Hepatocyte (in vitro differentiated cells): Measurements from ENCODE around the gene RELCH. TPM values are rescaled to one million over a fixed set of nuclear protein-coding genes. Genes with fewer than 3 reads are reported as not detected.

Source experiments
- DNase-seq: peaks from one replicate; pipeline ENCODE4 v3.0.0-alpha.2; 2016; ENCODE audit warnings: low spot score
- H2AFZ ChIP-seq: fragments of 200-600 bp; sonication (generic); 2 replicates; pipeline ENCODE4 v1.6.0; 2016; ENCODE audit warnings: antibody characterized with exemption, mild to moderate bottlenecking
- H3K27ac ChIP-seq: fragments of 200-600 bp; sonication (generic); 2 replicates; pipeline ENCODE4 v1.5.1; 2016; ENCODE audit warnings: mild to moderate bottlenecking
- H3K27me3 ChIP-seq: fragments of 200-600 bp; sonication (generic); 2 replicates; pipeline ENCODE4 v1.6.1; 2016
- H3K36me3 ChIP-seq: fragments of 200-600 bp; sonication (generic); replicated peaks from 2 replicates; pipeline ENCODE4 v1.5.1; 2016; ENCODE audit warnings: low read depth; ENCODE audit not compliant: insufficient read depth
- H3K4me1 ChIP-seq: fragments of 200-600 bp; sonication (generic); 2 replicates; pipeline ENCODE4 v1.5.1; 2016; ENCODE audit warnings: mild to moderate bottlenecking, moderate library complexity; ENCODE audit not compliant: insufficient read depth
- H3K4me2 ChIP-seq: fragments of 200-600 bp; sonication (generic); 2 replicates; pipeline ENCODE4 v1.6.0; 2016
- H3K4me3 ChIP-seq: fragments of 200-600 bp; sonication (generic); 2 replicates; pipeline ENCODE4 v1.5.1; 2016; ENCODE audit warnings: mild to moderate bottlenecking
- H3K79me2 ChIP-seq: fragments of 200-600 bp; sonication (generic); 2 replicates; pipeline ENCODE4 v1.6.0; 2017; ENCODE audit warnings: mild to moderate bottlenecking
- H3K9me2 ChIP-seq: fragments of 200-600 bp; sonication (generic); replicated peaks from 2 replicates; pipeline ENCODE4 v1.6.0; 2017; ENCODE audit warnings: mild to moderate bottlenecking; ENCODE audit not compliant: insufficient read depth
- H3K9me3 ChIP-seq: fragments of 200-600 bp; sonication (generic); 2 replicates; pipeline ENCODE4 v1.5.1; 2016; ENCODE audit warnings: low read depth, mild to moderate bottlenecking
- H4K20me1 ChIP-seq: fragments of 200-600 bp; sonication (generic); 2 replicates; pipeline ENCODE4 v1.6.0; 2016; ENCODE audit warnings: mild to moderate bottlenecking; ENCODE audit not compliant: insufficient read depth, poor library complexity, severe bottlenecking
- EZH2 ChIP-seq: fragments of 200-600 bp; sonication (generic); IDR thresholded peaks from 2 replicates; pipeline ENCODE4 v1.6.1; 2016; ENCODE audit warnings: antibody characterized with exemption, mild to moderate bottlenecking, borderline replicate concordance
- EZH2phosphoT487 ChIP-seq: fragments of 200-600 bp; sonication (generic); IDR thresholded peaks from one replicate; pipeline ENCODE4 v1.6.1; 2018; ENCODE audit warnings: antibody characterized with exemption, mild to moderate bottlenecking, low read depth, moderate library complexity; ENCODE audit not compliant: unreplicated experiment, severe bottlenecking
- WGBS: methylation state at CpG from one replicate; pipeline ENCODE4 v1.1.6; 2016; ENCODE audit warnings: low lambda C conversion rate; ENCODE audit errors: missing lambda C conversion rate; 5-methylcytosine and 5-hydroxymethylcytosine counted together
- polyA plus RNA-seq: library from polyadenylated mRNA; unstranded; fragments of >200 nt; fragmentation: Nextera tagmentation; extraction: Ambion mirVana; gene quantifications from 2 replicates; pipeline ENCODE4 v1.2.1, GENCODE V29; 2016
- total RNA-seq: library from RNA; depleted of rRNA; stranded (reverse); fragments of >200 nt; gene quantifications from 2 replicates; pipeline ENCODE4 v1.2.3, GENCODE V29; 2014
- TF ChIP-seq, protein P1 (sequence below): fragments of 200-600 bp; sonication (generic); IDR thresholded peaks from 2 replicates; pipeline ENCODE4 v1.5.1; 2016; ENCODE audit warnings: antibody characterized with exemption, mild to moderate bottlenecking; ENCODE audit not compliant: poor library complexity

Gene RELCH
- total and polyA plus RNA-seq, 2 experiments from 2014 or later = 8.3 to 45.8 TPM

DNA sequence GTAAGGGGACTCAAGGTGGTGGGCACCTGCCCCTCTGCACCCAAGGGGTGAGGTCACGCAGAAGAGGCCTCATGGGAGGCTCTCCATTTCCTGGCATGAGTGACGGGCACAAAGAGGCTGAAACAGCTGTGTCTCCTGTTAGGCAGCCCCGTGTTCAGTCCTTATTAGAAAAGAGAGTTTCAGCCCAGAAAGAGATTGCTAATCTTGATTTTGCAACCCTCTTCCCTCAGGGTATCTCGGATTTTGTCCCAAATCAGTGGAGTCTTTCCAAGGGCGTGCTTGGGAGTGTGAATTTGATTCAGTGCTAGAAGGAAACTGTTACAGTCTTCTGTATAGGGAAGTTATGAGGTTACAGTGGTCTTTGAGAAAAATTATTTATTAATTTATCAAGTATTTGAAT is 148.4 kb downstream of the RELCH start:
- Histone ChIP-seq H3K9me2 (no peaks in the 10 kb centered on the region), H3K4me2 (no peak overlapping the region), H2AFZ (no peak overlapping the region), H3K27ac (no peak overlapping the region), H3K79me2 (no peaks in the 10 kb centered on the region), H3K4me1 (peaks cover 8% of the 10 kb centered on the region), H3K9me3 (no peaks in the 10 kb centered on the region), H3K27me3 (peaks cover 5% of the 10 kb centered on the region), H3K4me3 (no peak overlapping the region), H4K20me1 (no peaks in the 10 kb centered on the region), H3K36me3 (no peaks in the 10 kb centered on the region)
- TF ChIP-seq EZH2 (no peak), EZH2phosphoT487 (no peak)
- TF ChIP-seq, protein P1, sequence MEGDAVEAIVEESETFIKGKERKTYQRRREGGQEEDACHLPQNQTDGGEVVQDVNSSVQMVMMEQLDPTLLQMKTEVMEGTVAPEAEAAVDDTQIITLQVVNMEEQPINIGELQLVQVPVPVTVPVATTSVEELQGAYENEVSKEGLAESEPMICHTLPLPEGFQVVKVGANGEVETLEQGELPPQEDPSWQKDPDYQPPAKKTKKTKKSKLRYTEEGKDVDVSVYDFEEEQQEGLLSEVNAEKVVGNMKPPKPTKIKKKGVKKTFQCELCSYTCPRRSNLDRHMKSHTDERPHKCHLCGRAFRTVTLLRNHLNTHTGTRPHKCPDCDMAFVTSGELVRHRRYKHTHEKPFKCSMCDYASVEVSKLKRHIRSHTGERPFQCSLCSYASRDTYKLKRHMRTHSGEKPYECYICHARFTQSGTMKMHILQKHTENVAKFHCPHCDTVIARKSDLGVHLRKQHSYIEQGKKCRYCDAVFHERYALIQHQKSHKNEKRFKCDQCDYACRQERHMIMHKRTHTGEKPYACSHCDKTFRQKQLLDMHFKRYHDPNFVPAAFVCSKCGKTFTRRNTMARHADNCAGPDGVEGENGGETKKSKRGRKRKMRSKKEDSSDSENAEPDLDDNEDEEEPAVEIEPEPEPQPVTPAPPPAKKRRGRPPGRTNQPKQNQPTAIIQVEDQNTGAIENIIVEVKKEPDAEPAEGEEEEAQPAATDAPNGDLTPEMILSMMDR = no peak
- WGBS = 90% methylated on average over 5 of the region's 5 CpGs
- DNase-seq = no peak

DNA sequence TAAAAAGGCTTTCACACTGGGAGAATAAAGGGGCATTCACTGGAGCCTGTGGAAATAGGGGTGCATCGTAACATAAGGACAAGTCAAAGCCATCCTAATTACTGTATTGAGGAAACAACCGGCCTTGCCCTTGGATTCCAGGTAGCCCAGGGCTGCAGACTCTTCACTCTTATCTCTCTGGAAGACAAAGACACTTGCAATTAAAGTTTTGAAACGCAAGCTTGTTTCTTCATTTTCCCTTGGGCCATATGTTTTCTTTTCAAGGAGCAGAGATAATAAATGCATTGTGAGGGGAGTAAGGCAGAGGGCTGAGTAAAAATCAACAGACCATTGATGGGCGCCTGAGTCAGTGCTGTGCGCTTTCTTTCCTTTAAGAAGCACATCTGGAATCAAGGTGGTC is 149.6 kb downstream of the RELCH start:
- Histone ChIP-seq H3K36me3 (no peaks in the 10 kb centered on the region), H3K27me3 (peaks cover 5% of the 10 kb centered on the region), H2AFZ (no peak overlapping the region), H3K9me3 (no peaks in the 10 kb centered on the region), H3K4me2 (no peak overlapping the region), H3K79me2 (no peaks in the 10 kb centered on the region), H3K4me1 (peaks cover 7% of the 10 kb centered on the region), H3K4me3 (no peak overlapping the region), H3K27ac (no peak overlapping the region), H3K9me2 (no peaks in the 10 kb centered on the region), H4K20me1 (no peaks in the 10 kb centered on the region)
- DNase-seq = no peak
- no peak for TF ChIP-seq EZH2
- no peak for TF ChIP-seq EZH2phosphoT487
- TF ChIP-seq, protein P1 = no peak
- 45% methylated on average over 5 of the region's 5 CpGs for WGBS

DNA sequence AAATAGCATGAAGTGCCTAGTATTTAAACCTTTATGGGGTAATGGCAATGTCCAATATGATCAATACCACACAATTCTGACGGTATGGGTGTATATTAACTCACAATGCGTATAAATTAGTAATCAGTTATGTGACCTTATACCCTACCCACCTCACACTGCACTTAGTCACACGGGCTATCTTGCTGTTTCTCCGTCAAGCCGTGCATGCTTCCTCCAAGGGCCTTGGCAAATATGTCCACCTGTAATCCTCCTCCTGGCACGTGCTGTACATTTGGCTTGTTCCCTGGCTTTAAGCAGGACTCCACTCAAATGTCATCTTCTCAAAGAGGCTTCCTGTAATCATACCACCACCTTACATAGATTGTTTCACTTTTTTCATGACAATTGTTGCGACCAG is 150.3 kb downstream of the RELCH start:
- Histone ChIP-seq H3K27ac (no peak overlapping the region), H3K79me2 (no peaks in the 10 kb centered on the region), H3K4me3 (no peak overlapping the region), H3K9me2 (no peaks in the 10 kb centered on the region), H3K36me3 (no peaks in the 10 kb centered on the region), H2AFZ (no peak overlapping the region), H3K4me1 (peaks cover 7% of the 10 kb centered on the region), H3K27me3 (peaks cover 2% of the 10 kb centered on the region), H4K20me1 (no peaks in the 10 kb centered on the region), H3K9me3 (no peaks in the 10 kb centered on the region), H3K4me2 (no peak overlapping the region)
- TF ChIP-seq, protein P1 = no peak
- no peak for TF ChIP-seq EZH2
- no peak for TF ChIP-seq EZH2phosphoT487
- DNase-seq = no peak
- 79% methylated on average over 7 of the region's 7 CpGs for WGBS

GRCh38 chr18:62338446-62339105 is 151.5 kb downstream of the RELCH start:
- no peak for DNase-seq
- H3K4me3 ChIP-seq = no peak overlapping the region
- H3K27ac ChIP-seq = no peak overlapping the region
- no peaks in the 10 kb centered on the region for H3K9me2 ChIP-seq
- peaks cover 7% of the 10 kb centered on the region for H3K4me1 ChIP-seq
- WGBS = 77% methylated on average over 10 of the region's 10 CpGs
- no peaks in the 10 kb centered on the region for H3K36me3 ChIP-seq
- no peaks in the 10 kb centered on the region for H3K79me2 ChIP-seq
- H4K20me1 ChIP-seq = no peaks in the 10 kb centered on the region
- TF ChIP-seq, protein P1 = no peak
- no peaks in the 10 kb centered on the region for H3K27me3 ChIP-seq
- no peaks in the 10 kb centered on the region for H3K9me3 ChIP-seq
- H2AFZ ChIP-seq = no peak overlapping the region
- no peak overlapping the region for H3K4me2 ChIP-seq
